AG04450 (cell line): ENCODE results near the gene KRTAP12-4. TPM values are rescaled to one million over a fixed set of nuclear protein-coding genes. Genes with fewer than 3 reads are reported as not detected.
"Not testable (repeated sequence)": the region's sequence is repeated elsewhere in the genome, so short reads cannot be mapped to it uniquely, and the experiment has no call there.

Experiments
- CTCF ChIA-PET: fragments of 300-600, 350-600 bp; formaldehyde crosslinking; extraction: SDS; loops from one replicate; lab custom pipeline; 2022; ENCODE audit warnings: antibody characterized with exemption, inconsistent platforms; lab: Charles Lee
- POLR2A ChIA-PET: fragments of 350-600 bp; formaldehyde crosslinking; extraction: SDS; loops from one replicate; lab custom pipeline; 2021; ENCODE audit warnings: antibody characterized with exemption, inconsistent platforms; lab: Yijun Ruan, JAX
- DNase-seq: peaks from one replicate; pipeline ENCODE4 v3.0.0-alpha.2; 2011; ENCODE audit warnings: low read depth, low spot score
- H3K27ac ChIP-seq: one replicate; pipeline ENCODE4 v1.5.1; 2012; ENCODE audit warnings: low read depth, low read length, control low read depth
- H3K27me3 ChIP-seq: one replicate; pipeline ENCODE4 v1.6.0; 2012; ENCODE audit warnings: low read length; ENCODE audit not compliant: control insufficient read depth, insufficient read depth
- H3K4me3 ChIP-seq: 2 replicates; pipeline ENCODE4 v1.5.1; 2011; ENCODE audit warnings: mild to moderate bottlenecking, low read depth, low read length, control low read depth
- H3K9me3 ChIP-seq: 2 replicates; pipeline ENCODE4 v1.5.1; 2012; ENCODE audit warnings: low read length; ENCODE audit not compliant: control insufficient read depth, insufficient read depth
- polyA plus RNA-seq: library from polyadenylated mRNA; depleted of rRNA; stranded (reverse); fragments of >200 nt; gene quantifications from 2 replicates; pipeline ENCODE4 v1.2.3, GENCODE V29; 2011
- TF ChIP-seq, protein P1 (sequence below): IDR thresholded peaks from 2 replicates; pipeline ENCODE4 v1.5.1; 2011; ENCODE audit warnings: low read depth, low read length, control low read depth, inconsistent platforms

The KRTAP12-4 gene
- polyA plus RNA-seq, 1 experiment = not detected

DNA sequence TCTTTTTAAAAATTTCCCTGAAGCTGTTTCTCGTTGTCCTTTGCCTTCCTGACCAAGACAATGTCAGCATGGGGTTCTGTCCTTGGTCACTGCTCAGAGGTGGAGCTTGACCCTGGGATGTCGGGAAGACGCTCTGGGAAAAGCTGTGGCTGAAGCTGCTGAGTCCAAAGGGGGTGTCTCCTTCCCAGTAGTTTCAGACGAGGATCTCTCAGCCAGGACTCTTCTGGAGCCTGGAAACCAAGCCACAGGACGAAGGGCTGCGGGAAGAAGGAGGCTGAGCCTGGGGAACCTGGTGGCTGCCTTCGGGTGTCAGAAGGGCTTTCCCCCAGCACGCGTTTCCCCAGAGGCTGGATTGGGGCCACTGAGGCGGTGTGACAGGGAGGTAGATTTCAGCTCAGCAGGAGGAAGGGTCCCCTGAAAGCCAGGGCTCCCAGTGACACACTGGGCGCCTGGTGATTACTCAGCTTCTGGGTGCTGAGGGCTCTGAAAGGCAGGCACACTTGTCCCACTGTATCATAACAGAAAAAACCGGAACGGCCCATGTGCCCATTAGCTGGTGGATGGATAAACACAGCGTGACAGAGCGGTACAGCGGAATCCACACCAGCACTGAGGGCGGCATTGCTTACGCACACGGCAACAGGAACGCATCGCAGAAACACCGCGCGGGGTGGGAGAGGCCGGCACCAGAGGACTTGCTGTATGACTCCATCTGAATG is 32.5 kb upstream of the KRTAP12-4 start:
- POLR2A ChIA-PET = no interaction called here
- CTCF ChIA-PET = no interaction called here
- Histone ChIP-seq H3K9me3 (no peaks in the 10 kb centered on the region), H3K27me3 (peaks cover 14% of the 10 kb centered on the region), H3K27ac (no peak overlapping the region), H3K4me3 (no peak overlapping the region)
- TF ChIP-seq, protein P1, sequence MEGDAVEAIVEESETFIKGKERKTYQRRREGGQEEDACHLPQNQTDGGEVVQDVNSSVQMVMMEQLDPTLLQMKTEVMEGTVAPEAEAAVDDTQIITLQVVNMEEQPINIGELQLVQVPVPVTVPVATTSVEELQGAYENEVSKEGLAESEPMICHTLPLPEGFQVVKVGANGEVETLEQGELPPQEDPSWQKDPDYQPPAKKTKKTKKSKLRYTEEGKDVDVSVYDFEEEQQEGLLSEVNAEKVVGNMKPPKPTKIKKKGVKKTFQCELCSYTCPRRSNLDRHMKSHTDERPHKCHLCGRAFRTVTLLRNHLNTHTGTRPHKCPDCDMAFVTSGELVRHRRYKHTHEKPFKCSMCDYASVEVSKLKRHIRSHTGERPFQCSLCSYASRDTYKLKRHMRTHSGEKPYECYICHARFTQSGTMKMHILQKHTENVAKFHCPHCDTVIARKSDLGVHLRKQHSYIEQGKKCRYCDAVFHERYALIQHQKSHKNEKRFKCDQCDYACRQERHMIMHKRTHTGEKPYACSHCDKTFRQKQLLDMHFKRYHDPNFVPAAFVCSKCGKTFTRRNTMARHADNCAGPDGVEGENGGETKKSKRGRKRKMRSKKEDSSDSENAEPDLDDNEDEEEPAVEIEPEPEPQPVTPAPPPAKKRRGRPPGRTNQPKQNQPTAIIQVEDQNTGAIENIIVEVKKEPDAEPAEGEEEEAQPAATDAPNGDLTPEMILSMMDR = no peak
- DNase-seq = no peak

DNA sequence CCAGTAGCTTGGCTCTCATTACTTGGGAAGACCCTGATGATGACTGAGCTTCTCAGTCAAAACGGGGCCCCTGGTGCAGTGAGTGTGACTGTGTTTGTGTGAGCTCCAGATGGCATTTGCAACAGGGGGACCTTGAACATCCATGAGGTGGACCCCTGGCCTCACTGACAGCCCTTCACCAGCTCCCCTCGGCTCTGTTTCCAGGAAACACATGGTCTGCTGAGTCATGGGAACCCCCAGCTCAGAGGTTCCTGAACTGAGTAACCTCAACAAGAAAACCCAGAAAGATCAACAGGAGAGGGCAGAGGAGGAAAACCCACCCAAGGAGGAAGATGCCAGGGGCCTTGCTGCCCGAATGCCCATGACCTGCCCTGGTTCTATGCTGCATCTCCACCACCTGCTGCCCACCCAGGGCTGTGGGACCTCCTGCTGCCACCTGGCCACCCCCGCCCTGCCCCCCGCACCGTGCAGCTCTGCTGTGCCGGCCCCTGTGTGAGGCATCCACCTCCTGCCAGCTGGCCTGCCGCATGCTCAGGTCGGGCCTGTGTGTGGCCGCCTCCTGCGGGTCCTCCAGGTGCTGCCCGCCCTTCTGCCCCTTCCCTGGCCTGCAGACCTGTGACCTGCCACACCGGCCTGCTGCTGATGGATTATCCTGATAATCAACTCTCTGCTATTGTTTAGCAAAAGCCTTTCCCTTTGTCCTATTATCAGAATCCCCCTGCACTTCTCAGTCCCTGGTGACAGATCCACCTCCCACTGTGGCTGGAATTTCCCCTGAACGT is 31.7 kb upstream of the KRTAP12-4 start:
- ChIA-PET CTCF (no interaction called here), POLR2A (no interaction called here)
- DNase-seq = no peak
- TF ChIP-seq, protein P1 = no peak
- no peaks in the 10 kb centered on the region for H3K9me3 ChIP-seq
- H3K4me3 ChIP-seq = no peak overlapping the region
- peaks cover 14% of the 10 kb centered on the region for H3K27me3 ChIP-seq
- H3K27ac ChIP-seq = no peak overlapping the region

DNA sequence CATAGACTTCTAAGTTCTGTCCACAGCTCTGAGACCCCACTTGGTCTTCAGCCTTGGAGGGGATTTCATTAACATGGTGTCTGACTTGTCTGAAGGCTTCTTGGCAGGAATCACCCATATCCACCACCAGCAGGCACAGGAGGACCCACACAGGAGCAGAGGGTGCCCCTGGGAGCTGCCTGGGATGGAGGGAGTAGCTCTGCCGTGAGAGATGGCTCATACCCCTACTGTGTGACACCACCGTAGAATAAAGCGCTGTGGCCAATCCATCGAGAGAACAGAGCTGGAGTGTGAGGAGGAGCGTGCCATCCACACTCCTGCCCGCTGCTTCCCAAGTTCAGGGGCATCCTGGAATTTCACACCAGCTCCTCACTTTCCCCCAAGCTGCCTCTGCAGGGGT is 30.6 kb upstream of the KRTAP12-4 start:
- H3K27ac ChIP-seq, POLR2A ChIA-PET, DNase-seq, H3K4me3 ChIP-seq, CTCF ChIA-PET, H3K9me3 ChIP-seq: not testable (repeated sequence)
- peaks cover 16% of the 10 kb centered on the region for H3K27me3 ChIP-seq

DNA sequence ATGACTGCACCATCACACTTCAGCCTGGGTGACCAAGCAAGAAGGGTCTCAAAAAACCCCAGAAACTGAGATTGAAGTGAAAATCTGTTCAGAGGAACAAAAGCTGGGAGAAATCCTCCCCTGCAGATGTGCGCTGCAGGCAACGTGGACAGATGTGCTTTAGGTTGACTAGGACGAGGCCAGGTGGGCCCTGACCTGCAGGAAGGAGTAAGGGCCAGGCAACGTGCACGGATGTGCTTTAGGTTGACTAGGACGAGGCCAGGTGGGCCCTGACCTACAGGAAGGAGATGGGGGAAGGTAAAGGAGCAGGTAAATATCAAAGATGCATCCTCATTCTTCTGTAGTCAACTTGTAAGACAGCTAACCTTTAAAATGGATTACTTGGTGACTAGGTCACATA is 30.0 kb upstream of the KRTAP12-4 start:
- no peaks in the 10 kb centered on the region for H3K9me3 ChIP-seq
- TF ChIP-seq, protein P1 = no peak
- no peak for DNase-seq
- H3K27ac ChIP-seq = no peak overlapping the region
- peaks cover 16% of the 10 kb centered on the region for H3K27me3 ChIP-seq
- no peak overlapping the region for H3K4me3 ChIP-seq
- CTCF ChIA-PET = no interaction called here
- POLR2A ChIA-PET = no interaction called here

DNA sequence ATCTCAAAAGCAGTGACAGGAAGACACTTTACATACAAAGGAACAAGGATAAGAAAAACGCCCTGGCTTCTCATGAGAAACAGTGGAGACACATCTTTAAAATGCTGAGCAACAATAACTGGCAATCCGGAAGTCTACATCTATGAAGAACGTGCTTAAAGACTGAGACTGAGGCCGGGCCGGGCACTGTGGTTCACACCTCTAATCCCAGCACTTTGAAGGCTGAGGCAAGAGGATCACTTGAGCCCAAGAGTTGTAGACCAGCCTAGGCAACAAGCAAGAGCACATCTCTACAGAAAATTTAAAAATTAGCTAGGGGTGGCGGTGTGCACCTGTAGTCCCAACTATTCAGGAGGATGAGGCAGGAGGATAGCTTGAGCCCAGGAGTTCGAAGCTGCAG is 29.6 kb upstream of the KRTAP12-4 start:
- Histone ChIP-seq H3K27me3 (peaks cover 16% of the 10 kb centered on the region), H3K4me3 (no peak overlapping the region), H3K9me3 (no peaks in the 10 kb centered on the region), H3K27ac (no peak overlapping the region)
- ChIA-PET CTCF (no interaction called here), POLR2A (no interaction called here)
- no peak for DNase-seq
- TF ChIP-seq, protein P1 = no peak
